HFF-Myc (cell line): ENCODE results near the gene TTN.

Experiments
- DNase-seq: peaks from one replicate; pipeline ENCODE4 v3.0.0-alpha.2; 2011; ENCODE audit warnings: low read depth; ENCODE audit errors: extremely low read depth
- H3K4me3 ChIP-seq: replicated peaks from 2 replicates; pipeline ENCODE4 v1.5.1; 2011; ENCODE audit warnings: low read depth, mild to moderate bottlenecking, control low read depth, low read length
- CTCF ChIP-seq: IDR thresholded peaks from 2 replicates; pipeline ENCODE4 v1.5.1; 2012; ENCODE audit warnings: mild to moderate bottlenecking, low read depth, low read length, control low read depth; ENCODE audit errors: missing control alignments

Gene TTN

GRCh38 chr2:178592655-178593054 lies 214.6 kb downstream of the TTN start:
- TF ChIP-seq CTCF, result no peak
- H3K4me3 ChIP-seq, result no peak overlapping the region
- no peak for DNase-seq

GRCh38 chr2:178589335-178589734 lies 217.9 kb downstream of the TTN start:
- no peak for DNase-seq
- no peak overlapping the region for H3K4me3 ChIP-seq
- TF ChIP-seq CTCF, result no peak

- no peak for DNase-seq
- no peak for TF ChIP-seq CTCF
- H3K4me3 ChIP-seq, result no peak overlapping the region
Measured at GRCh38 chr2:178584666-178585065, 222.6 kb downstream of the TTN start.

GRCh38 chr2:178579006-178579405 lies 228.2 kb downstream of the TTN start:
- no peak overlapping the region for H3K4me3 ChIP-seq
- TF ChIP-seq CTCF, result no peak
- peak; percentile 6 for DNase-seq

GRCh38 chr2:178574789-178575188 lies 232.4 kb downstream of the TTN start:
- no peak overlapping the region for H3K4me3 ChIP-seq
- no peak for TF ChIP-seq CTCF
- DNase-seq, result no peak

GRCh38 chr2:178568227-178568626 lies 239.0 kb downstream of the TTN start:
- no peak for DNase-seq
- H3K4me3 ChIP-seq, result no peak overlapping the region
- TF ChIP-seq CTCF, result no peak

- no peak overlapping the region for H3K4me3 ChIP-seq
- no peak for TF ChIP-seq CTCF
- DNase-seq, result peak; percentile 41
Measured at GRCh38 chr2:178553047-178553446, 254.2 kb downstream of the TTN start.
